Kidney epithelial cell (primary cell): ENCODE measurements around the gene TMEM63A. TPM values are rescaled to one million over a fixed set of nuclear protein-coding genes. Genes with fewer than 3 reads are reported as not detected.

Experiments
- DNase-seq: peaks from one replicate; pipeline ENCODE4 v3.0.0-alpha.2; 2010; ENCODE audit warnings: low read depth
- H3K27me3 ChIP-seq: 2 replicates; pipeline ENCODE4 v1.6.0; 2011; ENCODE audit warnings: low read length; ENCODE audit not compliant: control insufficient read depth, insufficient read depth
- H3K36me3 ChIP-seq: 2 replicates; pipeline ENCODE4 v1.5.1; 2011; ENCODE audit warnings: low read length; ENCODE audit not compliant: control insufficient read depth, insufficient read depth
- H3K4me3 ChIP-seq: 2 replicates; pipeline ENCODE4 v1.5.1; 2011; ENCODE audit warnings: low read depth, mild to moderate bottlenecking, control low read depth, low read length
- CTCF ChIP-seq: IDR thresholded peaks from 2 replicates; pipeline ENCODE4 v1.5.1; 2011; ENCODE audit warnings: mild to moderate bottlenecking, moderate library complexity, low read length, control low read depth, inconsistent platforms; ENCODE audit not compliant: insufficient read depth, poor library complexity, severe bottlenecking
- total RNA-seq: library from RNA; depleted of rRNA; stranded (reverse); fragments of >200 nt; gene quantifications from 2 replicates; pipeline ENCODE4 v1.2.3, GENCODE V29; 2015

TMEM63A gene
- total RNA-seq, 1 donor from 2014 or later: 17.5 TPM

GRCh38 chr1:225834417-225835329, 47.5 kb downstream of the TMEM63A start:
- no peak for TF ChIP-seq CTCF
- Histone ChIP-seq H3K36me3 (peaks cover 2% of the 10 kb centered on the region), H3K27me3 (no peaks in the 10 kb centered on the region), H3K4me3 (no peak overlapping the region)
- no peak for DNase-seq

GRCh38 chr1:225830841-225831240, 51.3 kb downstream of the TMEM63A start:
- DNase-seq: no peak
- TF ChIP-seq CTCF: no peak

GRCh38 chr1:225828706-225829345, 53.4 kb downstream of the TMEM63A start:
- no peak for DNase-seq
- Histone ChIP-seq H3K4me3 (no peak overlapping the region), H3K36me3 (peaks cover 2% of the 10 kb centered on the region), H3K27me3 (no peaks in the 10 kb centered on the region)
- no peak for TF ChIP-seq CTCF

More at GRCh38 chr1:225830841-225831240, 51.3 kb downstream of the TMEM63A start:
- Histone ChIP-seq H3K27me3 (no peaks in the 10 kb centered on the region), H3K4me3 (no peak overlapping the region), H3K36me3 (peaks cover 2% of the 10 kb centered on the region)

GRCh38 chr1:225827076-225827475, 55.1 kb downstream of the TMEM63A start:
- DNase-seq: no peak
- TF ChIP-seq CTCF: no peak
- no peaks in the 10 kb centered on the region for H3K27me3 ChIP-seq

GRCh38 chr1:225825607-225826007, 56.6 kb downstream of the TMEM63A start:
- Histone ChIP-seq H3K27me3 (no peaks in the 10 kb centered on the region), H3K36me3 (peaks cover 2% of the 10 kb centered on the region), H3K4me3 (no peak overlapping the region)
- TF ChIP-seq CTCF: no peak
- DNase-seq: no peak

More at GRCh38 chr1:225827076-225827475, 55.1 kb downstream of the TMEM63A start:
- H3K36me3 ChIP-seq: peaks cover 2% of the 10 kb centered on the region
- no peak overlapping the region for H3K4me3 ChIP-seq
